Embryonic facial prominence (tissue), 1 donor: ENCODE measurements around the gene SUPT20HL2.
"Not testable (repeated sequence)": the region's sequence is repeated elsewhere in the genome, so short reads cannot be mapped to it uniquely, and the experiment has no call there.

Experiments
- DNase-seq: peaks from one replicate; pipeline ENCODE4 v3.0.0-alpha.2; 2016; ENCODE audit errors: extremely low spot score

The SUPT20HL2 gene

DNA sequence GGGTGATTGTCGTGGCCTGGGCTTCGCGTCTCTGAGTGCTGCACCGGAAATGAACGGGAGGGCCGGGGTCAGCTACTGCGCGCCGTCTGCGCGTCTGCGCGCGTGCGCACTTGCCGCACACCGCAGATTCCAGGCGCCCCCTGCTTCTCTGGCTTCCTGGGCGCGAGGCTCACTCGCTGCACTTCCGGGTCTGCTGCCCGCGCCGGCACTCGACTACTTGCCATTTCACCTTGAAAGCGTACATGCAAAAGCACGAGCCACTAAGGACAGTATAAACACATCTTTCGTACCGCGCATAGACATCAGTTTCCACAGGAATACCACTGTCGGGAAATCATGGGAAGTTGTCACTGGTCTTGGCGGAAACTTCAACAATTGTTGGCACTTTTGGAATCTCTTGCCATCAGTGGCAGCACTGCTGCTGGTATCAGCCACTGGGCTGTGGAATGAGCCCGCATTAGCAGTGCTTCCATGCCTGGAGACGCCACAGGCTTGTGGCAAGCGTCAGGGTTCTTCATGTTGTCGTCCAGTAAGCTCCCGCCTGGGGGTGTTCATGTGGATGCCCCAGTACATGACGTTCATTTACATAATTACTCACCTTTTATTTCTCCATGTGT lies at the start of gene SUPT20HL2:
TSS of gene SUPT20HL2 (minus strand) at position 51 of the 617 bp plus-strand sequence. CDS start 754 bp downstream, outside the sequence.
- DNase-seq = no peak

DNA sequence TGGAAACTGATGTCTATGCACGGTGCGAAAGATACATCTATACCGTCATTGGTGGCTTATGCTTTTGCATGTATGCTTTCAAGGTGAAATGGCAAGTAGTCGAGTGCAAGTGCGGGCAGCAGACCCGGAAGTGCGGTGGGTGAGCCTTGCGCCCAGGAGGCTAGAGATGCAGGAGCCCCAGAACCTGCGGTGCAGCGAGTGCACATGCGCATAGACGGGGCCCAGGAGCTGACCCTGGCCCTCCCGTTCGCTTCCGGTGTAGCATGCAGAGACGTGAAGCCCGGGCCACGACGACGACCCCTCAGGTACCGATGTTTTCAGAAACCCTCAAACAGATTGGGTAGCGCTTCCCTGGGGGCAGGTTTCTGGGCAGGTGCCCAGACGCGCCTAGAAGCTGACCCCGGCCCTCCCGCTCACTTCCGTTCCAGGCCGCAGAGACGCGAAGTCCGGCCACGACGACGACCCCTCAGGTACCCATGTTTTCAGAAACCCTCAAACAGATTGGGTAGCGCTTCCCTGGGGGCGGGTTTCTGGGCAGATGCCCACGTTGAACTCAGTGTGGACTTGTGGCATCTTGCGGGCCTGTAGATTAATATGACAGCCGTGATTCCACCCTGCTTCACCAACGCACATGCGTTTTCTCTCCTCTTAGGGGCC lies 48.3 kb upstream of the SUPT20HL2 start:
- DNase-seq = not testable (repeated sequence)

DNA sequence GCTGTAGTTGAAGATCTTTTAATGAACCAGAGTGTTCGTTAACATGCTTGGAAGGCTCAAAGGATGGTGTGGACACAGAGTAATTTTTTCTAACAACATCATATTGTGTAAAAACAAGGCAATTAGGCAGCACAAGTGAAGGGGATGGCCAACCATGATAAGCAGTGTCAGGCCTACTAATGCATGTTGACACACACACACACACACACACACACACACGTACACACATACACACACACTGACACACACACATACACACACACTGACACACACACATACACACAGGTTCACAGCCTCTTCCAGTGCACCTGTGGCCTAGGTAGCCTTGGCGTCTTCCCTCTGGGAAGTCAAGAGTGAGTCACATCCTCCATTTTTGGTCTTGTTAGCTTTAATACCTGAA lies 46.4 kb upstream of the SUPT20HL2 start, which contains the start of gene SUPT20HL1:
TSS of gene SUPT20HL1 (plus strand) at position 368 of the 400 bp plus-strand sequence. CDS start 2,122 bp downstream, outside the sequence.
- no peak for DNase-seq

- no peak for DNase-seq
These were observed 43.2 kb upstream of the SUPT20HL2 start for GRCh38 chrX:24357106-24357505.

- no peak for DNase-seq
These were observed 41.2 kb upstream of the SUPT20HL2 start for GRCh38 chrX:24355095-24355494.

DNA sequence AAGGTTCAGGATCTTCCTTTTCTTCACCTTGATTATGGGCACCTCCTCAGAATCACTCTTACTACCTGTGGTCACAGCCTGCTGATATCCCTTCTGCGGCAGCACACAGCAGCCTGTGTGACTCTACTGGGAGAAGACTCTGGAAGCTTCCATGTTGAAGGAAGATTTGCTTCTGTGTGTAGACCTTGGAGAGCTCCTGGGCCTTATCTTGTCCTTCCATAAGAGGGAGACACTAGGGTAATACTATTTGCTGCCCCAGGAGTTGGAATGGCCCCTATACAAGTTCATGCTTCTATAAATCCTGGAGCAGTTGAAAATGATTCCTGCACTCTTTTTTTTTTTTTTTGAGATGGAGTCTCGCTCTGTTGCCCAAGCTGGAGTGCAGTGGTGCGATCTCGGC lies 36.3 kb upstream of the SUPT20HL2 start:
- no peak for DNase-seq

DNA sequence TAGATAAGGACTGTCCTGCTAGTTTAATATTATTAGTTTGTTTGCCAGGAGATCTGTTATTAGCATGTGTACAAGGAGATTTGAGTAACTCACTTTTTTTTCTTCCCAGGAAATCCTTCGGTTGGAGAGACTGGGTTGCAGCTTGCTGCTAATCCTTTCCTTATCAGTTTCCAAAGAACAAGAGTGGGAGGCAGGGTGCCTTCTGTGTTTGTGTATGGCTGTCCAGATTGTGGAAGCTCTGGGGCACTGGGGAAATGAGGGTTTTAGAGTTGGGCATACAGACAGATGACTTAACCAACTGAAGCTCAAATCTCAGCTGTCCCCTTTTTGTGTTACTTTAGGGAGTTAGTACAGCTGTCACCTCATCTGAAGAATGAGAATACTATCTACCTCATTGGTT lies 34.0 kb upstream of the SUPT20HL2 start:
- no peak for DNase-seq

DNA sequence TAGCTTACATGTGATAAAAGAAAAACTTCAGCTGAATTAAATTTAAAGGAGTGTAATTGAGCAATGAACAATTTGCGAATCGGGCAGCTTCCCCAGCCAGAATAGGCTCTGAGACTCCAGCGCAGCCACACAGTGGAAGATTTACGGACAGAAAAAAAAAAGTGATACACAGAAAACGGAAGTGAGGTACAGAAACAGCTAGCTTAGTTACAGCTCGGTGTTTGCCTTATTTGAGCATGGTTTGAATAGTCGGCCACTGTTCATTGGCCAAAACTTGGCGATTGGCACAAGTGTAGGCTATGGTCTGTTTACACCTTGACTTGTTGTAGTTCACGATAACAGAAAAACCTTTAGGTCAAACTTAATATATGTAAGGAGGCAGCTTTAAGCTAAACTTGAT lies 29.9 kb upstream of the SUPT20HL2 start:
- DNase-seq = no peak

- no peak for DNase-seq
These were observed 27.9 kb upstream of the SUPT20HL2 start for GRCh38 chrX:24341795-24342194.

- no peak for DNase-seq
These were observed 26.6 kb upstream of the SUPT20HL2 start for GRCh38 chrX:24340501-24340900.

GRCh38 chrX:24339911-24340310 lies 26.0 kb upstream of the SUPT20HL2 start:
- DNase-seq = no peak

DNA sequence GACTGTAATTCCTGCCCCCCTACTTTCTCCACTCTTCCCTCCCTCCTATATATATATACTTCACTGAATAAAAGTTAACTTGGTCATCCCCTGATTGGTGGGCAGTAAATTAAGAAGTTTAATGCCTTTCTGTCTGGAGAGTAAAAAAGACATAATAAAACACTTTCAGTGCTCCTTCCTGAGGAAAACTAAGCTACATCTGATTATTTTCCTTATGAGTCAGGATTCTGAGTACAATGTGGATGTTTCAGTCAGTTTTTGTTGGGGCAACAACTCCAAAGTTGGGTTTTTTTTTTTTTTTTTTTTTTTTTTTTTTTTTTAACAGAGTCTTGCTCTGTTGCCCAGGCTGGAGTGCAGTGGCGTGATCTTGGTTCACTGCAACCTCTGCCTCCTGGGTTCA lies 22.0 kb upstream of the SUPT20HL2 start:
- DNase-seq = no peak

DNA sequence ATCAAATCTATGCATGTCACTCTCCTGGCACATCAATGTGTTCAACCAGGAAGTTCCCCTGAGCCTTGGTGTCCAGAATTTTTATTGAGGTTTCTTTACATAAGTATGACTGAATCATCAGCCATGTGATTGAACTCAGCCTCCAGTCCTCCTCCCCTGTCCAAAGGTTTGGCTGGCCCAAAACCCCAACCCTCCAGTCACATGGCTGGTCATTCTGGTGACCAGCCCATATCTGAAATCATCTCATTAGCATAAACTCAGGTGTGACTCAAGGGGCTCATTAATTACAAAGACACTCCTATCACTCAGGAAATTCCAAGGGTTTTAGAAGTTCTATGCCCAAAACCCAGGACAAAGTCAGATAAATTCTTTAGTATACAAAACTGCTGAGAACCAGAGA lies 20.6 kb upstream of the SUPT20HL2 start:
- no peak for DNase-seq

GRCh38 chrX:24333371-24333770 lies 19.5 kb upstream of the SUPT20HL2 start:
- DNase-seq = no peak

DNA sequence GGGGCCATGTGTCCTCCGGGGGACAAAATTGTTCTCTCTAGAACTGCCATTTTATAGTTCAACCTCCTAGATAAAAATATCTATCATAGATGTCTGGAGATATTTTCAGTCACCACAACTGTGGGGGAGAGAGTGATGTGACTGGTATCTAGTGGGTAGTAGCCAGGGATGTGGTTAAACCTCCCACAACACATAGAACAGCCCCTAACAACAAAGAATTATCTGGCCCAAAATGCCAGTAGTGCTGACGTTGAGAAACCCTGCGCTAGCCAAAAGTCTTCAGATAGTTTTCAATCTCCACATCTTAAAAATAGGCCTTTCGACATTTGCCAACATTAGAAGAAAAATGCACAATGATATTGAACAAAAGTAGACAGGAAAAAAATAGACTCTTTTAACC lies 19.0 kb upstream of the SUPT20HL2 start:
- DNase-seq = no peak

DNA sequence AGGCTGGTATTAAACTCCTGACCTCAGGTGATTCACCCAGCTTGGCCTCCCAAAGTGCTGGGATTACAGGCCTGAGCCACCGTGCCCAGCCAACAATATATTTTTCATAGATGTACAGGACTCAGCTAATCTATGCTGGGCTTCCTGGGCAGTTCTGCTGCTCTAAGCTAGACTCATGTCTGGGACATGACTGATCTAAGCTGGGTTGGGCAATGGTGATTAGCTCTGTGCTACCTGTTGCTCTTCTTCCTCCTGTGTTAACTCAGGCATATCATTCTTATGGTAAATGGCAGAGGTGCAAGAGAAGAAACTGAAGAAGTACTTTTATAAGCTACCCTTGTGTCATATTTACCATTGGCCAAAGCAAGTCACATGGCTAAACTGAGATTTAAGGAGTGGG lies 11.4 kb upstream of the SUPT20HL2 start:
- no peak for DNase-seq

DNA sequence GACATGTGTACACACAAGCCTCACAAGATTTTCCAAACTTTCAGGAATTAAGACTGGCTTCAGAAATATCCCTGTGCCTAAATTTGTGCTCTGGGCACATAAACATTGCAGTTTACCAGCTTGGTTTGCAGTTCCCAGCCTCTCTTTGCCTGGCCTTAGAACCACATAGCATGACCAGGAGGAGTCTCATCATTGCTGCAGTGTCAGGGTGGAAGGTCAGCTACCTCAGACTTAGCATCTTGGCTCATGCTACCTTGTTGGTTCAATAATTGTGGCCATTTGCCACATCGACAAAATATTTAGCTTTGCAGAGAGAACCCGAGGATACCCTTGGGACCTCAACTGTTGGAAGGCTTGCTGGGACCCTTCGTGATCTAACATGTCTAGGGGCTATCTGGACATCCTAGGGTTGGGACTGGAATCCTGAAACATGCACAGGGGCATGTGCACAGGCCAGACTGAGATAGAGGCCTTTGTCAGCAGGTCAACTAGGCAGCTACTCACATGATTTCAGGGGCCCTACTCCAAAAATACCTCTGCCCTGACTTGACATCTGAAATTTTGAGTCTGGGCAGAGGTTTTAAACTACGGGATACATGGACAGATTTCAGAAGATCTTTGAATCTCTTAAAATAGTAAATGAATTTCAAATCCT lies 8.0 kb upstream of the SUPT20HL2 start:
- no peak for DNase-seq

- no peak for DNase-seq
These were observed 3.7 kb upstream of the SUPT20HL2 start for GRCh38 chrX:24317567-24317966.

DNA sequence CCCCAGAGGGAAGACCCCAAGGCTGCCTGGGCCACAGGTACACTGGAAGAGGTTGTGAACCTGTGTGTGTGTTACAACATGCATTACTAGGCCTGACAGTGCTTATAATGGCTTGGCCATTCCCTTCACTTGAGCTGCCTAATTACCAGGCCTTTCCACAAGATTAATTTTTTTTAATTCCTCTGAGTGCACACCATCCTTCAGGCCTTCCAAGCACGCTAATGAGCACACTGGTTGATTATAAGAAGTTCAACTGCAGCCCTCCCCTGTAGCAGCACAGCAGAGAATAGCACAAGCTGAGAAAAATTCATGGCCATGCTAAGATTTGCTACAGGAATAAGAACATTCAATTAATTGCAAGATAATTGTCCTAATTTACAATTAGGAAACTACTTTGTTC lies 2.2 kb upstream of the SUPT20HL2 start:
- DNase-seq = no peak

- not testable (repeated sequence) for DNase-seq
These were observed 1.6 kb downstream of the SUPT20HL2 start for GRCh38 chrX:24312249-24312607.

GRCh38 chrX:24311507-24312248 lies 2.2 kb downstream of the SUPT20HL2 start:
- not testable (repeated sequence) for DNase-seq

DNA sequence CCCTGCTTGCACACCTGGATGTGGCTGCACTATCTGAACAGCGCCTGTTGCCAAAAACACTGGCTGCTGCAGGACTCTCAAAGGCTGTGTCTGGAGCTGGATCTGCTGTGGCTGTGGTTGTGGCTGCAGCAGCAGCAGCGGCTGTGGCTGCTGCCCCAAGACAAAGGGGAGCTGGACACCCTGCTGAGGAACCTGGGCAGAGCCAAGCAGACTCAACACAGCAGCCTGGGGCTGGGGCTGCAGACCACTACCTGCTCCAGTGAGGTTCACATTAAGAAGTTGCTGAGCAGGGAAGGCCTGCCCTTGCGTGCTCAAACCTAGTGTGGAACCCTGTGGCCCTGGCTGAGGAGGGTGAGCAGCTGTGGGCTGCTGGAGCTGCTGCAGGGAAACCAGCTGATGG lies 3.0 kb downstream of the SUPT20HL2 start:
- DNase-seq = not testable (repeated sequence)
